Natural killer cell treated with Interleukin-12 subunit alpha and Interleukin-12 subunit beta and Interleukin-15 and Interleukin-18, amount 100 ng/mL, for 72 hours (primary cell): ENCODE data around the gene SHC4. TPM values are rescaled to one million over a fixed set of nuclear protein-coding genes. Genes with fewer than 3 reads are reported as not detected.

Experiments
- ATAC-seq, 2 donors: fragments of 150-1000 bp; cut with Tn5 transposase in 1 of 2; sonication (Bioruptor Pico), chemical (Tn5 transposase) in 1 of 2; 2 replicates each; pipeline ENCODE4 v1.10.0; 2021
- DNase-seq: peaks from one replicate; pipeline ENCODE4 v3.0.0; 2022; ENCODE audit warnings: low spot score
- H3K27ac Mint-ChIP-seq, 2 donors: 1 replicate in 1 of 2; 2 replicates in 1 of 2; pipeline ENCODE4 v1.8.0; 2022; ENCODE audit warnings: mixed read lengths in 2 of 2, mild to moderate bottlenecking in 1 of 2, moderate library complexity in 1 of 2
- H3K27me3 Mint-ChIP-seq, 2 donors: 1 replicate in 1 of 2; 2 replicates in 1 of 2; pipeline ENCODE4 v1.8.0; 2022; ENCODE audit warnings: mixed read lengths in 2 of 2
- H3K36me3 Mint-ChIP-seq: one replicate; pipeline ENCODE4 v1.8.0; 2022; ENCODE audit warnings: mixed read lengths
- H3K4me1 Mint-ChIP-seq, 2 donors: 1 replicate in 1 of 2; 2 replicates in 1 of 2; pipeline ENCODE4 v1.8.0; 2022; ENCODE audit warnings: low read depth in 2 of 2, mixed read lengths in 2 of 2, mild to moderate bottlenecking in 1 of 2
- H3K4me3 Mint-ChIP-seq: one replicate; pipeline ENCODE4 v1.8.0; 2022; ENCODE audit warnings: mixed read lengths
- H3K9me3 Mint-ChIP-seq: 2 replicates; pipeline ENCODE4 v1.8.0; 2022; ENCODE audit warnings: mixed read lengths
- total RNA-seq, 2 donors: library from RNA; stranded (reverse); gene quantifications; one replicate each; pipeline ENCODE4 v1.2.3, GENCODE V29; 2022

SHC4 gene
- total RNA-seq, 2 donors from 2014 or later, result 0.57 to 2.8 TPM

- H3K9me3 Mint-ChIP-seq, result no peaks in the 10 kb centered on the region
- no peaks in the 10 kb centered on the region for H3K27me3 Mint-ChIP-seq
- H3K36me3 Mint-ChIP-seq, result peaks cover 12% of the 10 kb centered on the region
Measured at GRCh38 chr15:48774484-48774883, 189.2 kb downstream of the SHC4 start.

More at GRCh38 chr15:48774484-48774883, 189.2 kb downstream of the SHC4 start:
- Mint-ChIP-seq H3K4me3 (no peak overlapping the region), H3K27ac (no peak overlapping the region), H3K4me1 (no peaks in the 10 kb centered on the region)
- DNase-seq (no peak), ATAC-seq (no peak)

Other genes with a start within 250 kb of the SHC4 start
- 10 to 100 TPM; 16.8 to 42.7 TPM for gene CEP152, start 152.8 kb downstream of the SHC4 start, total RNA-seq
- gene EID1, start 85.8 kb downstream of the SHC4 start, total RNA-seq, result 10 to 100 TPM; 46.6 to 73.2 TPM
- 10 to 100 TPM; 33.9 to 39.2 TPM for gene SECISBP2L, start 82.5 kb upstream of the SHC4 start, total RNA-seq
- 10 to 100 TPM; 63.5 to 65.2 TPM for gene COPS2, start 191.7 kb upstream of the SHC4 start, total RNA-seq
- gene GALK2, start 206.3 kb upstream of the SHC4 start, total RNA-seq, result 10 to 100 TPM; 27.6 to 37.0 TPM